K562 (cell line): ENCODE data around the gene B3GAT1. TPM values are rescaled to one million over a fixed set of nuclear protein-coding genes. Genes with fewer than 3 reads are reported as not detected.

Experiments used
- EWSR1 ChIP-seq: fragments of 450-650 bp; IDR thresholded peaks from 2 replicates; pipeline ENCODE4 v1.6.1; 2018; ENCODE audit warnings: borderline replicate concordance, mild to moderate bottlenecking, low read depth, moderate library complexity; ENCODE audit not compliant: partially characterized antibody
- IRF2 ChIP-seq: sonication (generic); formaldehyde crosslinking; IDR thresholded peaks from 2 replicates; pipeline ENCODE4 v1.8.1; 2022; ENCODE audit warnings: mild to moderate bottlenecking, missing genetic modification reagents
- JUND ChIP-seq, 2 experiments: IDR thresholded peaks; 2 replicates in 1 of 2; 3 replicates in 1 of 2; pipeline ENCODE4 v1.6.1; 2011; ENCODE audit warnings: borderline replicate concordance in 2 of 2, low read depth in 2 of 2, low read length in 2 of 2, improper control_type of control experiment in 1 of 2, missing biosample characterization in 1 of 2, missing genetic modification characterization in 1 of 2, missing genetic modification reagents in 1 of 2
- MGA ChIP-seq: fragments of 450-650 bp; IDR thresholded peaks from 2 replicates; pipeline ENCODE4 v1.6.1; 2016; ENCODE audit warnings: mild to moderate bottlenecking, moderate library complexity
- PML ChIP-seq: IDR thresholded peaks from 2 replicates; pipeline ENCODE4 v1.6.1; 2012; ENCODE audit warnings: low read length, inconsistent platforms
- POLR2B ChIP-seq: fragments of 450-650 bp; IDR thresholded peaks from 2 replicates; pipeline ENCODE4 v1.6.1; 2018; ENCODE audit warnings: low read depth; ENCODE audit not compliant: partially characterized antibody
- RB1 ChIP-seq: fragments of 450-650 bp; IDR thresholded peaks from 2 replicates; pipeline ENCODE4 v1.6.1; 2017; ENCODE audit warnings: low read depth, mild to moderate bottlenecking
- RCOR1 ChIP-seq, 2 experiments: IDR thresholded peaks; 2 replicates each; pipeline ENCODE4 v1.6.1; 2012; ENCODE audit warnings: low read depth in 2 of 2, low read length in 2 of 2, borderline replicate concordance in 1 of 2, improper control_type of control experiment in 1 of 2
- STAG1 ChIP-seq: sonication (generic); formaldehyde crosslinking; IDR thresholded peaks from 2 replicates; pipeline ENCODE4 v1.5.0; 2020; ENCODE audit warnings: missing genetic modification reagents, borderline replicate concordance
- TFAP4 ChIP-seq: sonication (generic); formaldehyde crosslinking; IDR thresholded peaks from 2 replicates; pipeline ENCODE4 v1.8.0; 2022; ENCODE audit warnings: missing genetic modification reagents, mild to moderate bottlenecking, moderate library complexity, borderline replicate concordance
- ZNF263 ChIP-seq: sonication (generic); formaldehyde crosslinking; IDR thresholded peaks from 2 replicates; pipeline ENCODE4 v1.8.0; 2022; ENCODE audit warnings: mild to moderate bottlenecking, missing genetic modification reagents, borderline replicate concordance
- ZNF511 ChIP-seq: sonication (generic); formaldehyde crosslinking; IDR thresholded peaks from 2 replicates; pipeline ENCODE4 v1.8.0; 2022; ENCODE audit warnings: mild to moderate bottlenecking, missing genetic modification reagents
- ZNF551 ChIP-seq: fragments of 250-450 bp; sonication (Bioruptor Pico); IDR thresholded peaks from 2 replicates; pipeline ENCODE4 v1.5.0; 2021; ENCODE audit warnings: mild to moderate bottlenecking, moderate library complexity
- polyA plus RNA-seq, 8 experiments: library from polyadenylated mRNA; depleted of rRNA in 4 of 8; stranded (reverse) in 5 of 8; unstranded in 3 of 8; fragments of >200 nt; fragmentation: Nextera tagmentation in 2 of 8; fragmentation: Illumina TruSeq in 1 of 8; extraction: Ambion mirVana in 2 of 8; extraction: Trizol in 1 of 8; gene quantifications; 2 replicates each; pipeline versions ENCODE4 v1.2.1 to v1.2.3, GENCODE V29; 2011 to 2014; ENCODE audit warnings: inconsistent platforms in 1 of 8, missing spikeins in 1 of 8
- total RNA-seq, 7 experiments: library from RNA; depleted of rRNA in 6 of 7; stranded (reverse); fragments of >200 nt in 6 of 7; fragmentation: Illumina TruSeq in 2 of 7; extraction: Trizol in 2 of 7; gene quantifications; 2 replicates each; pipeline versions ENCODE4 v1.2.1 to v1.2.3, GENCODE V29; 2011 to 2021; ENCODE audit warnings: low replicate concordance in 1 of 7

B3GAT1 gene
- total and polyA plus RNA-seq, 9 of the 15 experiments (the other 6 are each of a cell fraction or from before 2014, with no cell fraction given): 0.01 to 0.53 (median 0.14) TPM; not detected in 1

DNA sequence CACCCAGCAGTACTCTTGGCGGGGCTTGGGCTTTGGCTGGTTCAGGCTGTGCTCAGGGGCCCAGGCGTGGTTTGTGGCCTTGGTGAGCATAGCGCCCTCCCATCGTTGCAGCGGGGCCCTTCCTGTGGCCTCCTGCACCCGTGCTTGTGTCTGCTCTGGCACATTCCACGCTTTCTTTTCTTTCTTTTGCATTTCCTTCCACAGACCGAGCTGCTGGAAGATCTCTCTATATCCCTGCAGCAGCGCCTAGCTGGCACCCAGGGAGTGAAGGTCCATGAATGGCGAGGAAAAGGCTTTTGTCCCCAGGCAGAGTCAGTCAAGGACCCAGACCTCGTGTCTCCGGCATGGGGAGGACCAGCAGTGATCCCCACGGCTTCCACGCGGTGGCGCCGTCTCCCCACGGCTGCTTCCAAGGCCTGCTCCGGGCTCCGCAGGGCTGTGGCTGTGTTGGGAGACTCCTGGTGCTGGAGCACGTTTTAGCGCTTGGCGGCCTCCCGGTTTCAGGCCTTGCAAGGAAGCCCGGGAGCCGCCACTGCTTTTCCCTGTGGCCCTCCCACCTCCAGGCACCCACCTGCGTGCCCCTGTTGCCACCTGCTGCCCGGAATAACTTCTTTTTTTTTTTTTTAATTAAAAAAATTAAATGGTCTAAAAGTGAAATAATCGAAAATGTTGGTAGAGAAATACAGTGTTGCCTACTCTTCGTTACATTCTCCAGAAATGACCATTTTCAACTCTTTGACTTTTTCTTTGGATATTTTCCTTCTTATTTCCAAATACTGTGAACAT lies 51.8 kb downstream of the B3GAT1 start (continued):
- TF ChIP-seq MGA (peak; percentile 83), ZNF263 (CRISPR knock-in tag) (peak; percentile 78; the same call in 1 of the 2 replicates), IRF2 (no peak), ZNF511 (0 out of 2 replicates have a peak, but pooled peaks have one; percentile 63), RB1 (peak; percentile 71), ZNF551 (CRISPR knock-in tag) (no peak), RCOR1 (IDR thresholded peaks at IDR 0.05; ENCODE audit: borderline replicate concordance in 1 of 2, low read depth in 2 of 2, low read length in 2 of 2) (0 out of 4 replicates have a peak, but pooled peaks of 1 of the 2 experiments have one; percentile 9), STAG1 (CRISPR knock-in tag) (peak; percentile 68; the same call in 1 of the 2 replicates), EWSR1 (no peak), JUND (IDR thresholded peaks at IDR 0.05; ENCODE audit: borderline replicate concordance, low read depth, low read length) (peak; percentile 38; the same call in 1 of the 2 replicates), JUND (tag; IDR thresholded peaks at IDR 0.05; ENCODE audit: borderline replicate concordance, low read depth, low read length) (no peak; the same call in 2 of the 3 replicates), POLR2B (no peak), PML (no peak), TFAP4 (CRISPR knock-in tag) (peak; percentile 61; the same call in 1 of the 2 replicates)
